Measurements from ENCODE around the gene TSPAN15.

TSPAN15 gene

DNA sequence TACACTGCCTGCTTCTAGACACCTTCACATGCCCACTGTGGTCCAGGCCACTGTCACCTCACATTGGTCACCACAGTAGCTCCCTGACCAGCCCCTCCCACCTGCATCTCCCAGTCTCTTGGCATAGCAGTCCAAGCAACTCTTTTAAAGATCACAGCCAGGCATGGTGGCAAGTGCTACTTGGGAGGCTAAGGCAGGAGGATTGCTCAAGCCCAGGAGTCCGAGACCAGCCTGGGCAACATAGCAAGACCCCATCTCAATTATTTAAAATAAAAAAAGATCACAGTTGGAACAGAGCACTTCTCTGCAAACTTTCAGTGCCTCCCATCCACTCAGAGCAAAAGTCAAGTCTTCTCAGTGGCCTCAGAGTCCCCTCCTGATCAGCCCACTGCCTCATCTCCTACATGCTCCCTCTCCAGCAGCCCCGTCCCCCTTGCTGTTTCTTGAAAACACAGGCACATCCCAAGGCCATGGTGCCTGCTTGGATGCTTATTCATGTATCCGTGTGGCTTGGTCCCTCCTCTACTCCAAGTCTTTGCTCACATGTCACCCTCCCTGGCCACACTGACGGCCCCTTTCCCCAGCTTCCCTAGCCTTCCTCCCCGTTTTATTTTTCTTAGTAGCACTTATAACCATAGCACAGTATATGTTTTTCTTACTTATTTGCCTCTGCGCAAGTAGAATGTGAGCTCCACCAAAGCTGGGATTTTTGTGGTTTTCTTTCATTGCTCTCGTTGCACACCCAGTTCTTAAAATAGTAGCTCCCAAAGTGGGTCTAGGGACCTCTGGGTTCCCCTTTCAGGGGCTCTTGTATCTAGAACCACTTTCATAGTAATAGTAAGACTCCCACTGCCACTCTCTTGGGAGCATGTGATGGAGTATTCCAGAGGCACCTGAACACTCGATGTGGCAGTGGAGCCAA, 19.5 kb downstream of the TSPAN15 start:
- TF ChIP-seq, protein P1, sequence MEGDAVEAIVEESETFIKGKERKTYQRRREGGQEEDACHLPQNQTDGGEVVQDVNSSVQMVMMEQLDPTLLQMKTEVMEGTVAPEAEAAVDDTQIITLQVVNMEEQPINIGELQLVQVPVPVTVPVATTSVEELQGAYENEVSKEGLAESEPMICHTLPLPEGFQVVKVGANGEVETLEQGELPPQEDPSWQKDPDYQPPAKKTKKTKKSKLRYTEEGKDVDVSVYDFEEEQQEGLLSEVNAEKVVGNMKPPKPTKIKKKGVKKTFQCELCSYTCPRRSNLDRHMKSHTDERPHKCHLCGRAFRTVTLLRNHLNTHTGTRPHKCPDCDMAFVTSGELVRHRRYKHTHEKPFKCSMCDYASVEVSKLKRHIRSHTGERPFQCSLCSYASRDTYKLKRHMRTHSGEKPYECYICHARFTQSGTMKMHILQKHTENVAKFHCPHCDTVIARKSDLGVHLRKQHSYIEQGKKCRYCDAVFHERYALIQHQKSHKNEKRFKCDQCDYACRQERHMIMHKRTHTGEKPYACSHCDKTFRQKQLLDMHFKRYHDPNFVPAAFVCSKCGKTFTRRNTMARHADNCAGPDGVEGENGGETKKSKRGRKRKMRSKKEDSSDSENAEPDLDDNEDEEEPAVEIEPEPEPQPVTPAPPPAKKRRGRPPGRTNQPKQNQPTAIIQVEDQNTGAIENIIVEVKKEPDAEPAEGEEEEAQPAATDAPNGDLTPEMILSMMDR (IDR thresholded peaks at IDR 0.05; ENCODE audit: low read depth, low read length, missing control alignments) = no peak
- DNase-seq (ENCODE audit: extremely low read depth, low read depth) = no peak
- no peak overlapping the region for H3K4me3 ChIP-seq (replicated peaks; ENCODE audit: low read depth, low read length)

DNA sequence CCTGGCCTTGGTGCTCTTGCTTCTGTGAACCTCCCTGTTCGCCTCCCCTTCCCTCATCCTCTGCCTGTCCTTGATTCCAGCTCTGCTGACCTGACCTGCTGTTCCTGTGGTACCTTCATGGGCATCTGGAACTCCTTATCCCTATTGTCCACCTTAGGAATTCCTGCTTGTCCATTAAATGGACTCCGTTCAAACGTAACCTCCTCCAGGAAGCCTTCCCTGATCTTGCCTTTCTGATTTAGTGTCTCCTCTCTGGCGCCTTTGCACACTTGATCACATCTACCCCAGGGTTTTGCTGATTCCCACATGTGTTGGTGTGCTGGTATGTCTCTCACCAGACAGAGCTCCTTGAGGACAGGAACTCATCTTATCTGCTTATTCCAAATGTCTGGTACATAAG, 20.9 kb downstream of the TSPAN15 start:
- TF ChIP-seq, protein P1 (IDR thresholded peaks at IDR 0.05; ENCODE audit: low read depth, low read length, missing control alignments) = no peak
- H3K4me3 ChIP-seq (replicated peaks; ENCODE audit: low read depth, low read length) = no peak overlapping the region
- DNase-seq (ENCODE audit: extremely low read depth, low read depth) = no peak

- no peak overlapping the region for H3K4me3 ChIP-seq (replicated peaks; ENCODE audit: low read depth, low read length)
- no peak for DNase-seq (ENCODE audit: extremely low read depth, low read depth)
- TF ChIP-seq, protein P1 (IDR thresholded peaks at IDR 0.05; ENCODE audit: low read depth, low read length, missing control alignments) = no peak
Observed at GRCh38 chr10:69472544-69472943, 21.3 kb downstream of the TSPAN15 start.

- no peak for DNase-seq (ENCODE audit: extremely low read depth, low read depth)
- TF ChIP-seq, protein P1 (IDR thresholded peaks at IDR 0.05; ENCODE audit: low read depth, low read length, missing control alignments) = no peak
- H3K4me3 ChIP-seq (replicated peaks; ENCODE audit: low read depth, low read length) = no peak overlapping the region
Observed at GRCh38 chr10:69473304-69473990, 22.2 kb downstream of the TSPAN15 start.

- H3K4me3 ChIP-seq (replicated peaks; ENCODE audit: low read depth, low read length) = no peak overlapping the region
- peak; percentile 61 for DNase-seq (ENCODE audit: extremely low read depth, low read depth)
- TF ChIP-seq, protein P1 (IDR thresholded peaks at IDR 0.05; ENCODE audit: low read depth, low read length, missing control alignments) = no peak
Observed at GRCh38 chr10:69474742-69475432, 23.6 kb downstream of the TSPAN15 start.

DNA sequence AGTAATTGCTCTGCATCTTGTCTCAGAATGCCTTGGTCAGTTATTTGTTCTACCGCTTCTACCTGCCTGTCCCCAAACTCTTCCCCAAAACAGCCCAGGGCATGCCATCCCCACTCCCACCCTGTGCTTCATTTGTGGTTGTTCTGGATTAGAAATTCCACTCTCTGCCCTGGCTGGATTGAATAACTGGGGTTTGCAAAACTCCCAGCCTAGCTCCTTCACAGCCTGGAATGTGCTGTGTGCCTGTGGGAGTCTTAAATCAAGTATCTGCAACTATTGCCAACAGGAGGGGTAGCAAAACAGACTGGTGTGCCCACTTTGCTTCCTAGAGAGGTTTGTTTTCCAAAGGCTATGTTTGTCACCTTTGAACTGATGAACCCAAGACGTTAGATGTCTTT, 24.2 kb downstream of the TSPAN15 start:
- TF ChIP-seq, protein P1 (IDR thresholded peaks at IDR 0.05; ENCODE audit: low read depth, low read length, missing control alignments) = no peak
- no peak for DNase-seq (ENCODE audit: extremely low read depth, low read depth)
- H3K4me3 ChIP-seq (replicated peaks; ENCODE audit: low read depth, low read length) = no peak overlapping the region
